Lower leg skin (tissue), 4 donors: ENCODE measurements around the gene DGKA. TPM values are rescaled to one million over a fixed set of nuclear protein-coding genes. Genes with fewer than 3 reads are reported as not detected.
"Not testable (repeated sequence)": the region's sequence is repeated elsewhere in the genome, so short reads cannot be mapped to it uniquely, and the experiment has no call there.

Source experiments
- DNase-seq, 2 donors: peaks; one replicate each; pipeline ENCODE4 v3.0.0-alpha.2; 2019; ENCODE audit warnings: low spot score in 2 of 2
- H3K4me3 ChIP-seq: fragments of 200-600 bp; sonication (generic); 2 replicates; pipeline ENCODE4 v1.5.1; 2017; ENCODE audit warnings: mild to moderate bottlenecking, low read depth; ENCODE audit not compliant: poor library complexity, severe bottlenecking
- CTCF ChIP-seq, 3 donors: fragments of 450-650 bp; IDR thresholded peaks; one replicate each; pipeline ENCODE4 v1.5.1; 2016; ENCODE audit warnings: antibody characterized with exemption in 3 of 3, mild to moderate bottlenecking in 3 of 3, moderate library complexity in 2 of 3
- POLR2A ChIP-seq, 2 donors: fragments of 450-650 bp; IDR thresholded peaks; one replicate each; pipeline ENCODE4 v1.6.1; 2016 to 2017; ENCODE audit warnings: antibody characterized with exemption in 2 of 2, mild to moderate bottlenecking in 1 of 2, moderate library complexity in 1 of 2
- WGBS, 2 donors: methylation state at CpG; one replicate each; pipeline ENCODE4 v1.1.5; 2018; 5-methylcytosine and 5-hydroxymethylcytosine counted together
- intact Hi-C: fragments of 100-400 bp; cut with DNase I; formaldehyde crosslinking; loops from one replicate; pipeline ENCODE4 v1.15.0; 2023; ENCODE audit warnings: low total_unique reads
- total RNA-seq, 4 donors: library from RNA; depleted of rRNA; stranded (reverse); fragments of >200 nt; gene quantifications; one replicate each; pipeline ENCODE4 v1.1.0, GENCODE V29; 2016

The DGKA gene
- total RNA-seq, 4 donors from 2014 or later, result 139 to 354 (median 176) TPM

DNA sequence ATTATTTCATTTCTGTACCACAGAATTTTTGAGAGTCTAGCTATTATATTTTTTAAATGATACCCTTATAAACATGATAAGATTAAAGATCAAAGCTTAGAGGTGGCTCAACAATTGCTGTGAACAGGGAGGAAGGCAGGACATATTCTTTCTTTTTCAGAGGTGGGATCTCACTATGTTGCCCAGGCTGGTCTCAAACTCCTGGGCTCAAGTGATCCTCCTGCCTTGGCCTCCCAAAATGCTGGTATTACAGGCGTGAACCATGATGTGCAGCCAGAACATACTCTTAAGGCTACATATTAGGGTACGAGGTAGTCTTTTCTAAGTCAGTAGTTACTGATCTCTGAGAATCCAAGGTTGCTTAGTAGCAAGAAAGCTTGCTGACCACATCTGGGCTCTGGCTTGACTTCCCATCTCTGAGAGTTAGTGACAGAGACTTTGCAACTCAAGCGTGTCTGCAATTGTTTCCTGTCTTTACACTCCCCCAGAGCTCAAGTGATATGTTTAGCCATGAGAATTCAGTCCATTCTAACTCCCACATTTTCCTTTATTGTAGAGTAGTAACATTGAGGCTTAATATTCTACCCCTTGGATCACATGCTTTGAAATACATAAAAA, 51.5 kb downstream of the DGKA start:
- no peak for TF ChIP-seq CTCF (IDR thresholded peaks at IDR 0.05)
- no peak for TF ChIP-seq POLR2A (IDR thresholded peaks at IDR 0.05)
- WGBS, 2 donors, result 70 to 80% methylated on average over 3 of the region's 3 CpGs
- no peak overlapping the region for H3K4me3 ChIP-seq
- no peak for DNase-seq
- intact Hi-C loops, result no loop called here

DNA sequence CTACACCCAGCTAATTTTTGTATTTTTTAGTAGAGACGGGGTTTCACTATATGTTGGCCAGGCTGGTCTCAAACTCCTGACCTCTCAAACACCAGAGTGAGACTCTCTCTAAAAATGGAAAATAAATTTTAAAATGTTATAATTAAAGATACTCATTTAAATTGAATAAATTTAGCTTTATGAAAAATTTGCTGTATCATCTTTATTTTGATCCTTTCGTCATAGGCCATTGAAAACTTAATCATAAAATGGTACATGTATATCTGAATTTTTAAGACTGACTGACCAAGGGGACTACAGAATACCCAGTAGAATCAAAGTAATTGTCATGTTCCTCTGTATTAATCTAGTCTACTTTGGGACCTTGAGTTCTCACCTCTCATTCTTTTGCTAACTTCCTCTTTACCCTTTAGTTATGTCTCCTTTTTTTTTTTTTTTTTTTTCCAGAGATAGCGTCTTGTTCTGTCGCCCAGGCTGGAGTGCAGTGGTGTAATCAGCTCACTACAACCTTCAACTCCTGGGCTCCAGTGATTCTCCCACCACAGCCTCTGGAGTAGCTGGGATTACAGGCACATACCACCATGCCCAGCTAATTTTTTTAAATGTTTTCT, 52.4 kb downstream of the DGKA start:
- H3K4me3 ChIP-seq, result no peak overlapping the region
- no peak for TF ChIP-seq POLR2A (IDR thresholded peaks at IDR 0.05)
- TF ChIP-seq CTCF (IDR thresholded peaks at IDR 0.05), result no peak
- intact Hi-C loops, result no loop called here
- DNase-seq, result no peak
- WGBS, 2 donors, result 81 to 83% methylated on average over 4 of the region's 4 CpGs

GRCh38 chr12:55984861-55985260, 53.9 kb downstream of the DGKA start:
- WGBS, 2 donors, result 69 to 76% methylated on average over 2 of the region's 2 CpGs
- no peak for DNase-seq
- TF ChIP-seq CTCF (IDR thresholded peaks at IDR 0.05) (no peak), POLR2A (IDR thresholded peaks at IDR 0.05) (no peak)
- intact Hi-C loops, result no loop called here
- no peak overlapping the region for H3K4me3 ChIP-seq

DNA sequence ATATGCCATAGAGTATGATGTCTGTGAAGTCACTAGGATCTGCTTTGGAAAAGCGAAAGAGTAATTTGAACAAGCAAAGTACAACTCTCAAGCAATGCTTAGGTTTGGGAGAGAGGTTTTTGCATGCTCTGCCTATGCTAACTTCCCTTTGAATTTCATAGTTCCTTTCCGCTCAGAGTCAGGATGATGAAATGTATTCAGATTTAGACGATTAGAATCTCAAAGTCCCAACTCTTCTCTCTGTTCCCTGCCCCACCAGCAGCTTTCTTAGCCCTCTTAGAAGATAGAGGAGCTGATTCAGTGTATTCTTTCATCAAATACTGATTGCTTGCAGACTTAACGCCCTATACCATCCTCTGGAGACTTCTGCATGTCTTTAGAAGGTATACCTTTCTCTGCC, 54.4 kb downstream of the DGKA start:
- TF ChIP-seq POLR2A (IDR thresholded peaks at IDR 0.05), result no peak
- TF ChIP-seq CTCF (IDR thresholded peaks at IDR 0.05), result no peak
- intact Hi-C loops, result no loop called here
- 91 to 93% methylated on average over 4 of the region's 4 CpGs for WGBS, 2 donors
- no peak overlapping the region for H3K4me3 ChIP-seq
- no peak for DNase-seq

- intact Hi-C loops, H3K4me3 ChIP-seq, DNase-seq: not testable (repeated sequence)
- WGBS, 2 donors, result 93 to 96% methylated on average over 7 of the region's 7 CpGs
Observed at GRCh38 chr12:55985976-55986375, 55.0 kb downstream of the DGKA start.

DNA sequence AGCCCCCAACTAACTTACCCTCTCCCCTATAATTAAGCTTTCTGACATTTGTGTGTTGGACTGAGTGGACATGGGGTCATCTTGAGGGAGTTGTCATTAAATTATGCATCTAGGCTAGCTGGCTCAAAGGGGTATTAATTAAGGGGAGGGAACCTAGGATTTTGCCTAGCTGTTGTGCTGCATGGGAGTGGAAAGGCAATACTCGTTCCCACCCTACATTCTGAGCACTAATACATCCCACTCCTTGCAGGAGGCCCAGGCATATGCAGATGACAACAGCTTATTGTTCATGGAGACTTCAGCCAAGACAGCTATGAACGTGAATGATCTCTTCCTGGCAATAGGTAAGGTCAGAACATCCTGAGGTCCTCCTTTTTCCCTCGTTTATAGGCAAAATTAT, 60.1 kb downstream of the DGKA start:
- DNase-seq, result no peak
- TF ChIP-seq POLR2A (IDR thresholded peaks at IDR 0.05) (no peak), CTCF (IDR thresholded peaks at IDR 0.05) (no peak)
- WGBS, 2 donors, result 77 to 89% methylated on average over 3 of the region's 3 CpGs
- intact Hi-C loops, result no loop called here
- no peak overlapping the region for H3K4me3 ChIP-seq
